Left lung (tissue), 14 donors: Measurements from ENCODE around the gene FLRT2. TPM values are rescaled to one million over a fixed set of nuclear protein-coding genes. Genes with fewer than 3 reads are reported as not detected.
A peak's percentile ranks its signal among the peaks of the same experiment; 100 is the strongest.

Experiments used
- ATAC-seq: fragments of 200-7000 bp; cut with Tn5 transposase; one replicate; pipeline ENCODE4 v1.9.1; 2020; ENCODE audit warnings: moderate library complexity
- DNase-seq, 4 donors: peaks; one replicate each; pipeline ENCODE4 v3.0.0-alpha.2; 2013 to 2020
- H3K27ac ChIP-seq, 2 donors: fragments of 200-600 bp; sonication (generic) in 1 of 2; one replicate each; pipeline versions ENCODE4 v1.5.0 to v1.8.0; 2020 to 2021
- H3K27me3 ChIP-seq, 2 donors: fragments of 200-600 bp; sonication (generic) in 1 of 2; one replicate each; pipeline versions ENCODE4 v1.5.0 to v1.8.0; 2020 to 2021
- H3K36me3 ChIP-seq, 2 donors: fragments of 200-600 bp; sonication (generic) in 1 of 2; one replicate each; pipeline versions ENCODE4 v1.5.0 to v1.8.0; 2020 to 2021
- H3K4me1 ChIP-seq, 2 donors: fragments of 200-600 bp; one replicate each; pipeline ENCODE4 v1.8.0; 2021
- H3K4me3 ChIP-seq, 2 donors: fragments of 200-600 bp; sonication (generic) in 1 of 2; one replicate each; pipeline versions ENCODE4 v1.5.0 to v1.8.0; 2020 to 2021; ENCODE audit warnings: mild to moderate bottlenecking in 1 of 2
- H3K9me3 ChIP-seq, 2 donors: fragments of 200-600 bp; sonication (generic) in 1 of 2; one replicate each; pipeline versions ENCODE4 v1.5.0 to v1.8.0; 2020 to 2021
- intact Hi-C, 2 donors: fragments of 100-400 bp; cut with DNase I; formaldehyde crosslinking; loops; one replicate each; pipeline versions ENCODE4 v1.11.2 to v1.14.2; 2022
- long read RNA-seq, 12 donors: library from polyadenylated mRNA in 2 of 12; unstranded in 2 of 12; transcript quantifications; one replicate each; pipeline ENCODE4 v2.0.0 and lab custom pipeline, GENCODE V29; 2019 to 2026
- polyA plus RNA-seq, 6 donors: library from polyadenylated mRNA; unstranded; fragments of 120-200 nt; gene quantifications; one replicate each; pipeline ENCODE4 v1.2.1, GENCODE V29; 2013; ENCODE audit not compliant: insufficient read length in 6 of 6
- total RNA-seq, 2 donors: library from RNA; stranded (reverse); fragmentation: NEBNext Ultra II Directional; extraction: Animal tissue kit (Norgen Biotek cat#: 25700); gene quantifications; one replicate each; pipeline ENCODE4 v1.2.1, GENCODE V29; 2021
- TF ChIP-seq, protein P1 (sequence below), 2 donors: fragments of 200-600 bp; sonication (generic) in 1 of 2; IDR thresholded peaks; one replicate each; pipeline versions ENCODE4 v1.5.0 to v1.8.0; 2021; ENCODE audit warnings: antibody characterized with exemption in 2 of 2
- donor health status: DM: no; HTN: yes; CAD: no.
- donor health status: DM: no; HTN: no; CAD: no.

Gene FLRT2, protein sequence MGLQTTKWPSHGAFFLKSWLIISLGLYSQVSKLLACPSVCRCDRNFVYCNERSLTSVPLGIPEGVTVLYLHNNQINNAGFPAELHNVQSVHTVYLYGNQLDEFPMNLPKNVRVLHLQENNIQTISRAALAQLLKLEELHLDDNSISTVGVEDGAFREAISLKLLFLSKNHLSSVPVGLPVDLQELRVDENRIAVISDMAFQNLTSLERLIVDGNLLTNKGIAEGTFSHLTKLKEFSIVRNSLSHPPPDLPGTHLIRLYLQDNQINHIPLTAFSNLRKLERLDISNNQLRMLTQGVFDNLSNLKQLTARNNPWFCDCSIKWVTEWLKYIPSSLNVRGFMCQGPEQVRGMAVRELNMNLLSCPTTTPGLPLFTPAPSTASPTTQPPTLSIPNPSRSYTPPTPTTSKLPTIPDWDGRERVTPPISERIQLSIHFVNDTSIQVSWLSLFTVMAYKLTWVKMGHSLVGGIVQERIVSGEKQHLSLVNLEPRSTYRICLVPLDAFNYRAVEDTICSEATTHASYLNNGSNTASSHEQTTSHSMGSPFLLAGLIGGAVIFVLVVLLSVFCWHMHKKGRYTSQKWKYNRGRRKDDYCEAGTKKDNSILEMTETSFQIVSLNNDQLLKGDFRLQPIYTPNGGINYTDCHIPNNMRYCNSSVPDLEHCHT
- 10 to 100 TPM; 19.1 to 24.3 TPM for total RNA-seq
- polyA plus RNA-seq = 10 to 100 TPM; 33.0 to 51.3 (median 39.3) TPM
- long read RNA-seq, donor 1, full-length matches to known transcripts = 2 of 8 reads
- long read RNA-seq, donor 1, partial matches to known transcripts = 0 of 8 reads
- long read RNA-seq, donor 1, other reads (novel, unspliced or antisense) = 6 of 8 reads
- long read RNA-seq, donor 2, full-length matches to known transcripts = 1 of 1 reads
- long read RNA-seq, donor 2, partial matches to known transcripts = 0 of 1 reads
- long read RNA-seq, donor 2, other reads (novel, unspliced or antisense) = 0 of 1 reads
- long read RNA-seq, donor 3, full-length matches to known transcripts = 1 of 1 reads
- long read RNA-seq, donor 3, partial matches to known transcripts = 0 of 1 reads
- long read RNA-seq, donor 3, other reads (novel, unspliced or antisense) = 0 of 1 reads
- long read RNA-seq, donor 4, partial matches to known transcripts = 1 of 3 reads
- long read RNA-seq, donor 4, other reads (novel, unspliced or antisense) = 2 of 3 reads
- long read RNA-seq, donor 5 = 0 reads
- long read RNA-seq, donor 6 = 0 reads
- long read RNA-seq, donor 7 = 0 reads
- long read RNA-seq, donor 8 = 0 reads
- long read RNA-seq, donor 9 = 0 reads
- long read RNA-seq, donor 10 = 0 reads
- long read RNA-seq, donor 11 = 0 reads
- long read RNA-seq, donor 12, full-length matches to known transcripts = 2 of 2 reads
- long read RNA-seq, donor 12, partial matches to known transcripts = 0 of 2 reads
- long read RNA-seq, donor 12, other reads (novel, unspliced or antisense) = 0 of 2 reads

DNA sequence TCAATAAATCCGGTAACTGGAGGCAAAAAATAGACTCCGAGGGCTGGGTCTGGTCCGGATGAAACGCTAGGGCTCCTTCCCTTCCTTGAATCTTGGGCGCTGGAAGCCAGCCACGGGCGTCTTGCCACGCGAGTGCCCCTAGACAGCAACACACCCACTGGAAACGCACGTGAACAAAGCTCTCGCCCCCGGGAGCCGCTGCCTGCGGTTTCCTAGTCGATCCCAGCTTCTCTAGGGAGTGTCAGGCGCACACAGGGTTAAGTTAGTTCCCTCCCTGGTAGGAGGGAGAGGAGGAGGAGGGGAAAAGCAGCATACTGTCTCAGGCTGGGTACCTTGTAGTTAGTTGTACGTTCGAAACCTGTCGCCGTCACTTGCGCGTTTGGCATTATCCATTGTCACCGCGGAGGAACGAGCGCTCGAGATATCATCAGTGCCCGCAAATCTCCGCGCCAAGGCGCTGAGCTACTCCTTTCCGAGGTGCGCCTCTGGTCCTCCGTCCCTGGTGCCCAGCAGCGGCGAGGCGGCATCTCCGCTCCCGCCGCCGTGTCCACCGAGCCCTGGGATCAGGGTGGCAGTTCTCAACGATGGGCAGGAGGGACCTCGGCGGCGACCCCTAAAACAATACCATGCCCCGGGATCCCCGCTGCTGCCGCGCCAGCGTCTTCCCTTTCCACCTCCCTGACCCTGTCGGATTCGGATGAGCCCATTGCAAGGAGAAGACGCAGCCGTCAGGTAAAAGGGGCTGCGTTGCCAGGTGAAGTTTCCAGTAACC is at the start of gene FLRT2:
FLRT2 (plus strand) TSS at position 342 of the 772 bp plus-strand sequence. CDS start 91,371 bp downstream, outside the sequence.
- no peaks in the 10 kb centered on the region for H3K9me3 ChIP-seq
- peak within 1 kb of the TSS; percentile 35 to 41 for H3K4me3 ChIP-seq
- peaks cover 7 to 52% of the 10 kb centered on the region in 2 donors for H3K4me1 ChIP-seq
- peaks cover 65 to 79% of the 10 kb centered on the region in 2 donors for H3K27me3 ChIP-seq
- H3K27ac ChIP-seq = peak within 1 kb of the TSS; percentile 37 to 68
- TF ChIP-seq, protein P1, sequence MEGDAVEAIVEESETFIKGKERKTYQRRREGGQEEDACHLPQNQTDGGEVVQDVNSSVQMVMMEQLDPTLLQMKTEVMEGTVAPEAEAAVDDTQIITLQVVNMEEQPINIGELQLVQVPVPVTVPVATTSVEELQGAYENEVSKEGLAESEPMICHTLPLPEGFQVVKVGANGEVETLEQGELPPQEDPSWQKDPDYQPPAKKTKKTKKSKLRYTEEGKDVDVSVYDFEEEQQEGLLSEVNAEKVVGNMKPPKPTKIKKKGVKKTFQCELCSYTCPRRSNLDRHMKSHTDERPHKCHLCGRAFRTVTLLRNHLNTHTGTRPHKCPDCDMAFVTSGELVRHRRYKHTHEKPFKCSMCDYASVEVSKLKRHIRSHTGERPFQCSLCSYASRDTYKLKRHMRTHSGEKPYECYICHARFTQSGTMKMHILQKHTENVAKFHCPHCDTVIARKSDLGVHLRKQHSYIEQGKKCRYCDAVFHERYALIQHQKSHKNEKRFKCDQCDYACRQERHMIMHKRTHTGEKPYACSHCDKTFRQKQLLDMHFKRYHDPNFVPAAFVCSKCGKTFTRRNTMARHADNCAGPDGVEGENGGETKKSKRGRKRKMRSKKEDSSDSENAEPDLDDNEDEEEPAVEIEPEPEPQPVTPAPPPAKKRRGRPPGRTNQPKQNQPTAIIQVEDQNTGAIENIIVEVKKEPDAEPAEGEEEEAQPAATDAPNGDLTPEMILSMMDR (IDR thresholded peaks at IDR 0.05) = no peak
- intact Hi-C loops = no loop called here
- DNase-seq (peak in 3 of 4 donors; percentile 42 to 79 (median 68)), ATAC-seq (peak; percentile 34)
- H3K36me3 ChIP-seq = no peaks in the 10 kb centered on the region

DNA sequence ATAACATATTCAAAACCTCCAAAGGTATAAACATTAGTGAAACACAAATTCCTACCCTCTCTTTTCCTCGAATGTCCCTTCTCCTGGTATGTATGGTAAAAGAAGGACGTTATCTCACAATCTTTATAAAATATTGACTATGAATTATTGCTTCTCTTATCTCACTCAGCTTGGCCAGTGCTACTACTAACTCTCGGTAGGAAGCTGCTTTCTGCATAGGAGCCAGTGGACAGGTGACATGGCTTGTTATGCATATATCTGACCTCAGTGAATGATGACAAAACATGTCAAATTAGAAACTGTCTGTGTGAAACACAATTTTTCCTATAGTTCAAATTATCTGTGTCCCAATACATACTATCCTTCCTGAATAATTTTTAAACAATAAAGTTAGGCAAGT is 48.5 kb upstream of the FLRT2 start:
- Histone ChIP-seq H3K9me3 (no peaks in the 10 kb centered on the region), H3K27me3 (no peaks in the 10 kb centered on the region), H3K27ac (no peak overlapping the region), H3K36me3 (no peaks in the 10 kb centered on the region), H3K4me1 (no peaks in the 10 kb centered on the region), H3K4me3 (no peak overlapping the region)
- DNase-seq (no peak), ATAC-seq (no peak)
- TF ChIP-seq, protein P1 (IDR thresholded peaks at IDR 0.05) = no peak
- intact Hi-C loops = no loop called here

DNA sequence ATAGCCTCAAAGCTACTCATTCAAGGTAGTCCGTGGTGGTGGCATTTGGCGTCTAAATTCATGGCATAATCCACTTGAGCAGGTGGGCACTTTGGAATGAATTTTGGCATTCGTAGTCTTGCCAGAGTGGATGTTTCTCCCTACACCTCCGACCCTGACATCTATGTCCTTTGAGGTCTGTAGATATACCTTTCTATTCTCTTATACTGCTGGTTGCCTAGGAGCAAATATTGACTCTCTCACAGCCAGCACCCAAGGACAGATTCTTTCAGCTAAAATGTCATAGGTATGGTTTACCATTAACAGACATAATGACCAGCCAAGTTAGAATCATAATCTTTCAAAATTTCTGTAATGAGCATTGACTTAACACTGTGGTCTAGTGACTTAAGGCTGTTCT is 47.4 kb upstream of the FLRT2 start:
- Histone ChIP-seq H3K36me3 (no peaks in the 10 kb centered on the region), H3K27ac (no peak overlapping the region), H3K9me3 (peaks cover 0 to 2% of the 10 kb centered on the region in 2 donors), H3K4me3 (no peak overlapping the region), H3K27me3 (no peaks in the 10 kb centered on the region), H3K4me1 (no peaks in the 10 kb centered on the region)
- DNase-seq (no peak), ATAC-seq (peak; percentile 76)
- TF ChIP-seq, protein P1 (IDR thresholded peaks at IDR 0.05) = no peak
- intact Hi-C loops = no loop called here

DNA sequence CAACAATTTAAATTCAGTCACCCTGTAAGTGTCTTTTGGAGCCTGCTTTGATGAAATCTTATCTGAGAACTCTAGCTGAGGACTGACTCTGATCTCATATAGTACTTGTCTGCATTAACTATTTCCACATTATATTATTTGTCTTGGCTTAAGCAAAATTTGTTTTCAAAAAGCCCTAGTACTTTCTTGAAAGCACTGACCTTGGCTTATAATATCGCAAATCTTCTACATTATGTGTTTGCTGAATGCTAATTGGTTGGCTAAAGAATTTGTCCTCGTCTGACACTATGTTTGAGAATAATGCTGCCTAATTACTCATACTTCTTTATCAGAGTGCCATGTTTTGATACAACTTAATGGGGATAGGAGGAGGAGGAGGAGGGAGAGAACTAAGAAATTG is 46.9 kb upstream of the FLRT2 start:
- no peak overlapping the region for H3K27ac ChIP-seq
- intact Hi-C loops = no loop called here
- no peak for DNase-seq
- TF ChIP-seq, protein P1 (IDR thresholded peaks at IDR 0.05) = no peak
- H3K4me1 ChIP-seq = no peaks in the 10 kb centered on the region
- H3K9me3 ChIP-seq = peaks cover 0 to 2% of the 10 kb centered on the region in 2 donors
- H3K27me3 ChIP-seq = no peaks in the 10 kb centered on the region
- no peak overlapping the region for H3K4me3 ChIP-seq
- H3K36me3 ChIP-seq = no peaks in the 10 kb centered on the region
- peak; percentile 73 for ATAC-seq
